HG03439 (cell line): ENCODE results near the gene S100A8.
"Not testable (repeated sequence)": the region's sequence is repeated elsewhere in the genome, so short reads cannot be mapped to it uniquely, and the experiment has no call there.

Experiments
- ATAC-seq: cut with Tn5 transposase; IDR thresholded peaks from one replicate; pipeline ENCODE4 v1.9.1; 2021; ENCODE audit warnings: mild to moderate bottlenecking, moderate library complexity; ENCODE audit not compliant: unreplicated experiment

The S100A8 gene

GRCh38 chr1:153417136-153417888 is 26.4 kb upstream of the S100A8 start:
- ATAC-seq: no peak

GRCh38 chr1:153415850-153416570 is 25.1 kb upstream of the S100A8 start, which contains the start of gene S100A7A:
TSS of gene S100A7A (plus strand) at chr1:153416520. CDS start at chr1:153418083, 1,563 bp downstream.
- ATAC-seq: no peak

DNA sequence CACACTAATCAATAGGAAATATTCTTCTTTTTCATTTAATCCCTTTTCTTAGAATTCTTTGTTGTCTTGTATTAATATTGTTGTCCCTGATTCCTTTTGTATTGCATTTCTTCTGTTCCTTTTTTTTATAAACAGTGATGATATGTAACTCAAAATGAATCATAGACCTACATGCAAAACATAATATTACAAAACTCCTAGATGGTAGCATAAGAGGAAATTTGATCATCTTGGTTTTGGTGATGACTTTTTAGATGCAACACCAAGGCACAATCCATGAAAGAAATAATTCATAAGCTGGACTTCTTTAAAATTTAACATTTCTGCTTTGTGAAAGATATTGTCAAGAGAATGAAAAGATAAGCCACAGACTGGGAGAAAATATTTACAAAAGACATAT is 23.1 kb upstream of the S100A8 start:
- not testable (repeated sequence) for ATAC-seq

DNA sequence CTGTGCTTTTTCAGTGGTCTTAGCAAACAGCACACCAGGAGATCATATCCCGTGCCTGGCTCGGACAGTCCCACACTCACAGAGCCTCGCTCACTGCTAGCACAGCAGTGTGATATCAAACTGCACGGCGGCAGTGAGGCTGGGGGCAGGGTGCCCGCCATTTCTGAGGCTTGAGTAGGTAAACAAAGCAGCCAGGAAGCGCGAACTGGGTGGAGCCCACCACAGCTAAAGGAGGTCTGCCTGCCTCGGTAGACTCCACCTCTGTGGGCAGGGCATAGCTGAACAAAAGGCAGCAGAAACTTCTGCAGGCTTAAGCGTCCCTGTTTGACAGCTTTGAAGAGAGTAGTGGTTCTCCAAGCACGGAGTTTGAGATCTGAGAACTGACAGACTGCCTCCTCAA is 16.4 kb upstream of the S100A8 start:
- not testable (repeated sequence) for ATAC-seq

- ATAC-seq: not testable (repeated sequence)
Observed at GRCh38 chr1:153405825-153406599, 15.1 kb upstream of the S100A8 start.

GRCh38 chr1:153404768-153405167 is 13.9 kb upstream of the S100A8 start:
- ATAC-seq: no peak

GRCh38 chr1:153404086-153404635 is 13.3 kb upstream of the S100A8 start:
- ATAC-seq: no peak

GRCh38 chr1:153403421-153404085 is 12.7 kb upstream of the S100A8 start:
- no peak for ATAC-seq

DNA sequence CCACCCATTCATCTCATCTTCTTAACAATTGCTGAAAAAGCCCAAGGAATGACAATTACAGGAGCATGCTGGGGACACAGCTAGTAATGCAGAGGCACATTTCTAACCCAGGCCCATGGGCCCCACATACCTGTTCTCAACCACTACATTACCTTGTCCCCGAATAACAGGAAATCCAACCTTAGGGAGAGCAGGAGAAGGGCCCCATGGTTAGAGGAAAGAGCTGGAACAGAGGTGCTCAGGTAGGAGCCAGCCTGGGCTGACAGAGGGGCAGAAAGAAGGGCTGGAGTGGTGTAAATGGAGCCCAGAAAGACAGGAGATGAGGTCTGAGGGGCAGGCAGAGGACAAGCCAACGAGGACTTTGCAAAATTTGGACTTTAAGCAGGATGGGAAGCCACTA is 11.4 kb upstream of the S100A8 start:
- ATAC-seq: no peak

DNA sequence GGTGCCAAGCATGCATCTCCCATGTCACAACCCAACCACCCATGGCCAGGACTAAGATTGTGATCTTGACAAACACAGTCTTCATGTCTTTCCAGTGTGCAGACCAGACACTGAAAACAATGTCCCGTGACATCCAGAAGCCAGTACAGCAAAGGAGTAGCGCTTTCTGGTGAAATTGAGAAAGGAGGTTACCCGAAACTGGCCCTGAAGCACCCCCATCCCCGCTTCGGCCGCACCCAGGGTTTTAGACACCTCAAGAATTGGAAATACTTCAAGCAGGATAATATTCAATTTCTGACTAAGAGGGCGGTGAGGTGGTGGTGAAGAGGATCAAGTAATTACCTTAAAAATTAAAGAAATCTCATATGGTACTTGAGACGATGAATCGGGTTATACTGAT is 10.6 kb upstream of the S100A8 start:
- ATAC-seq: no peak

DNA sequence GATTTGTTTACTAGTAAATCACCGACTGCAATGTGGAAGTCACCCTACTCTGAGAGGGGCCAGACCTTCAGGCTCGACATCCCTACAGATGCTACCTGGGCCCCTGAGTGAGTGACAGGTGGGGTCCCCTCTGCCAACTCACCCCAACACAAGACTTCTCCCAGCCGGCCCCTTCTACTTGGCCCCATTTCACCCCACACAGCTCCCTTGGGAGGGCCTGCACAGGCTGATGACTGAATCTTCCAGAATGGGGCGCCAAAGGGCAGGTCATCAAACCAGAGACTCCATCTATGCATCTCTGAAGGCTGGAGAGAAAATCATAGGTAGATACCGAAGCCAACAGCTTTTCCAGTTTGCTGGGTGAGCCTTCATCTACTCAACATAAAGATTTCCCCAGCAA is 9.4 kb upstream of the S100A8 start:
- ATAC-seq: no peak

GRCh38 chr1:153399401-153400055 is 8.7 kb upstream of the S100A8 start:
- no peak for ATAC-seq

DNA sequence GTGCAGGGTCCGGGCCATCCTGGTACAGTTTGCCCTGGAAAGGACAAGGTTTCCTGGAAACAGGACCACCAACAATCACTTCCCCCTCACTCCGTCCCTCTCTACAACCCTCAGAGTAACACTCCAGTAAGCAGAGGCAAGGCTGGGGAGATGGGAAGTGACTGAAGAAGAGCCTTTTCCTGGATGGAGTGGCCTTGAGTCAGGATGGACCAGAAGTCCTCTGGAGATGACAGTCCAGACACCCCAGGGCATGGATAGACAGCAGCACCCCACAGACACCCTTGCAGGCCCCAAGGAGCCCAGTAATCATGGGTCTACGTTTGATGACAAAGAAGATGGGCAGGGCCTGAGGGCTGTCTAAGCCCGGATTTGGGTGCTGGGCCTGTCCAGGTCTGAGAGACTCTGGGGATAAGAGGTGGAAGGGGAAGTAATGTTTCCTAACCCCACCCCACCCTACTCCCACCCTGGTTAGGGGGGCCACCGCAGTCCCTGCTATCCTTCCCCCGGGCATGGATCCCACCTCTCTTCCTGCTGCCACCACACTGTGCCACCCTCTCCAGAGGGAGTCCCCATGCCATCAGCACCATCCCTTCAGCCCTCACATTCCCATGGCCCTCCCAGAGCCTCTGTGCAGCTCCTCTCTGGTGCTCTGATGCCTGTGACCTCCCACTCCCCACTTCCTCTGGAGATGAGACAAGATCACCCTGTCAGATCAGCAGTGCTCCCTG is 7.2 kb upstream of the S100A8 start:
- ATAC-seq: no peak

- ATAC-seq: no peak
Observed at GRCh38 chr1:153397051-153397923, 6.4 kb upstream of the S100A8 start.

DNA sequence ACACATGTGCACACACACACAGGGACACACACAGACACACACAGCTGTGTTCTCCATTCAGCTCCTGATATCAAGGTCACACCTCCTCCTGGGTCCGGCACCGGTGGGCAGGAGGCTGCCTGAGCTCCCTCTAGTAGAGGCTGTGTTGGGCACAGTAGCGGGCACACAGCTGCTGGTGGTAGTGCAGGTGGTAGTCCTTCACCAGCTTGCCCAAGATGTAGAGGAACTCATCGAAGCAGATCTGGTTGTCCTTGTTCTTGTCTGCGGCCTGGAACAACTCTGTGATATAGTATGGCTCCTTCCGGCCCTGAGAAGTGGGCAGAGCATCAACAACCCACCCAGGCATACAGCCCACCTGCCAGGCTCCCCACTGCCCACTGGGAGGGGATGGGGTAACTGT is 5.6 kb upstream of the S100A8 start:
- no peak for ATAC-seq

DNA sequence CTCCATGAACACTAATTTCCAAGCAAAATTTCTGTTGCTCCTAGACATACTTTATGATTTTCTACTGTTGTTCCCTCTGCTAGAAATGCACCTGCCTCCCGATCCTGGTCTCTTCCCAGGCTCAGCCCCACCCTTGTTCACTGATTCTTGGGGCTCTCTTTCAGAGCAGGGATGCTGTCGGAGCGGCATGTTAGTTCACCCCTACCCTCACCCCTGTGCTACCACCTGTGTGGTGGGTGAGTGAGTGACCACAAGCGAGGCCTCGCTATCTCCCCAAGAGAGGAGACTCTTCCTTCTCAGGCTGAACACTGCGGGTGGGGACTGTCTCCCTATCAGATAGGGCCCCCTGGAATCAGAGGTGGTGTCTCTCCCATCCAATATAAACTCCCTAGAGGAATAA is 4.9 kb upstream of the S100A8 start:
- no peak for ATAC-seq

DNA sequence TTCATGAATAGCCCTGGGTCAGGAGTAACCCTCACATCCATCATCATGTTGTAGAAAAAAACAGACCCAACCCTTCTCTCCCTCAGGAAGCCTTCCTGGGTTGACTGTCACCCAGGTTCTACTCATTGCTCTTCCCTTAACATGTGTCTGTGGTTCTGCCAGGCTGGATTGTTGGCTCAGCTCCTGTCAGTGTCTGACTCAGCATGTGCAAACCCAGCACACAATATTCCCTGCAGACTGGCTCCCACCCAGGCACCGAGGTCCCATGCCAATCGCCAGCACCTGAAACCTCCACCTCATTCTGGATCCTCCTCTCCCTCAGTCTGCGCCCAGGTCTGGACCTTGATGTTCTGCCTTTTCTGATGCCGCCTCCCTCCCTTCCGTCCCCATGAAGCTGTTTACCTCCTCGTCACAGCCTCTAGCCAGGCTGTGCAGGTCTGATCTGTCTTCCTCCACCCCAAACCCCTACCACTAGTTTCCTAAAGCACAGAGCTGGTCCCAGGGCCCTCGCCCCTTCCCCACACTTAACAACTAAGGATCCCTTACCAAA is 4.3 kb upstream of the S100A8 start:
- ATAC-seq: no peak

DNA sequence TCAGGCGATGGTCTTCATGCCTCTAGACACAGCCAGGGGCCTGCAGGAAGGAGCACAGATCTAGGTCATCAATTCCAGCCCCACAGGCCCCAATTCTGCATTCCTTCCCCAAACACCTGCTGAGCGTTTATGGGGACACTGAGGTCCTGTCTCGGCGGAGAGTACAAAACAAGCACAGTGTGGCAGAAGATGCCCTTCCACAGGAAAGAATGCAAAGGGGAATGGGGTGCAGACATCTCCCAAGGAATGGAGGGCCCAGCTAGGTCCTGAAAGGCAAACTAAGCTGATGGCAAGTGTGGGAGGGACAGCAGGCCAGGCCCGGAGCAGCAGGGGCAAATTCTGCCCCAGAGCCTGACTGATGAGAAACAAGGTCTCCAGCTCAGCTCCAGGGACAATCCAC is 3.5 kb upstream of the S100A8 start:
- ATAC-seq: no peak
